Measurements from ENCODE around the gene AGAP1. TPM values are rescaled to one million over a fixed set of nuclear protein-coding genes. Genes with fewer than 3 reads are reported as not detected.

The AGAP1 gene
- total RNA-seq, 4 donors from 2014 or later = 23.4 to 46.5 (median 29.3) TPM

DNA sequence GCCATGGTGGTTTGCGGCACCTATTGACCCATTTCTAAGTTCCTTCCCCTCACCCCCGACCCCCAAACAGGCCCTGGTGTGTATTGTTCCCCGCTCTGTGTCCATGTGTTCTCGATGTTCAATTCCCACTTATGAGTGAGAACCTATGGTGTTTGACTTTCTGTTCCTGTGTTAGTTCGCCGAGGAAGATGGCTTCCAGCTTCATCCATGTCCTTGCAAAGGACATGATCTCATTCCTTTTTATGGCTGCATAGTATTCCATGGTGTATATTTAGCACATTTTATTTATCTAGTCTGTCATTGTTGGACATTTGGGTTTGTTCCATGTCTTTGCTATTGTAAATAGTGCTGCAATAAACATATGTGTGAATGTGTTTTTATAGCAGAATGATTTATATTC lies 490.7 kb downstream of the AGAP1 start:
- DNase-seq = no peak
- H3K27me3 ChIP-seq = no peaks in the 10 kb centered on the region
- no peaks in the 10 kb centered on the region for H3K9me3 ChIP-seq
- H3K4me3 ChIP-seq (replicated peaks in 1 of 3) = no peak overlapping the region
- H3K36me3 ChIP-seq = no peaks in the 10 kb centered on the region
- TF ChIP-seq POLR2A (IDR thresholded peaks at IDR 0.05) = no peak
- TF ChIP-seq, protein P1, sequence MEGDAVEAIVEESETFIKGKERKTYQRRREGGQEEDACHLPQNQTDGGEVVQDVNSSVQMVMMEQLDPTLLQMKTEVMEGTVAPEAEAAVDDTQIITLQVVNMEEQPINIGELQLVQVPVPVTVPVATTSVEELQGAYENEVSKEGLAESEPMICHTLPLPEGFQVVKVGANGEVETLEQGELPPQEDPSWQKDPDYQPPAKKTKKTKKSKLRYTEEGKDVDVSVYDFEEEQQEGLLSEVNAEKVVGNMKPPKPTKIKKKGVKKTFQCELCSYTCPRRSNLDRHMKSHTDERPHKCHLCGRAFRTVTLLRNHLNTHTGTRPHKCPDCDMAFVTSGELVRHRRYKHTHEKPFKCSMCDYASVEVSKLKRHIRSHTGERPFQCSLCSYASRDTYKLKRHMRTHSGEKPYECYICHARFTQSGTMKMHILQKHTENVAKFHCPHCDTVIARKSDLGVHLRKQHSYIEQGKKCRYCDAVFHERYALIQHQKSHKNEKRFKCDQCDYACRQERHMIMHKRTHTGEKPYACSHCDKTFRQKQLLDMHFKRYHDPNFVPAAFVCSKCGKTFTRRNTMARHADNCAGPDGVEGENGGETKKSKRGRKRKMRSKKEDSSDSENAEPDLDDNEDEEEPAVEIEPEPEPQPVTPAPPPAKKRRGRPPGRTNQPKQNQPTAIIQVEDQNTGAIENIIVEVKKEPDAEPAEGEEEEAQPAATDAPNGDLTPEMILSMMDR (IDR thresholded peaks at IDR 0.05) = no peak
- intact Hi-C loops (cut with DNase I) = no loop called here
- no peak overlapping the region for H3K27ac ChIP-seq
- peaks cover 14 to 22% of the 10 kb centered on the region in 2 donors for H3K4me1 ChIP-seq
- 94 to 97% methylated on average over 6 of the region's 6 CpGs for WGBS, 2 donors

DNA sequence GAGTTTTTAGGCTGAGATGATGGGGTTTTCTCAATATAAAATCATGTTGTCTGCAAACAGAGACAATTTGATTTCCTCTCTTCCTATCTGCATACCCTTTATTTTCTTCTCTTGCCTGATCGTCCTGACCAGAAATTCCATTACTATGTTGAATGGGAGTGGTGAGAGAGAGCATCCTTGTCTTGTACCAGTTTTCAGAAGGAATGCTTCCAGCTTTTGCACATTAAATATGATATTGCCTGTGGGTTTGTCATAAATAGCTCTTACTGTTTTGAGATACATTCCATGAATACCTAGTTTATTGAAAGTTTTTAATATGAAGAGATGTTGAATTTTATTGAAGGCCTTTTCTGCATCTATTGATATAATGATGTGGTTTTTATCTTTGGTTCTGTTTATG lies 492.5 kb downstream of the AGAP1 start:
- no peak for DNase-seq
- TF ChIP-seq, protein P1 (IDR thresholded peaks at IDR 0.05) = no peak
- Histone ChIP-seq H3K27me3 (no peaks in the 10 kb centered on the region), H3K4me3 (replicated peaks in 1 of 3) (no peak overlapping the region), H3K4me1 (peaks cover 24 to 30% of the 10 kb centered on the region in 2 donors), H3K9me3 (no peaks in the 10 kb centered on the region), H3K27ac (no peak overlapping the region), H3K36me3 (no peaks in the 10 kb centered on the region)
- intact Hi-C loops (cut with DNase I) = no loop called here
- 75 to 88% methylated on average over 1 of the region's 1 CpG for WGBS, 2 donors

DNA sequence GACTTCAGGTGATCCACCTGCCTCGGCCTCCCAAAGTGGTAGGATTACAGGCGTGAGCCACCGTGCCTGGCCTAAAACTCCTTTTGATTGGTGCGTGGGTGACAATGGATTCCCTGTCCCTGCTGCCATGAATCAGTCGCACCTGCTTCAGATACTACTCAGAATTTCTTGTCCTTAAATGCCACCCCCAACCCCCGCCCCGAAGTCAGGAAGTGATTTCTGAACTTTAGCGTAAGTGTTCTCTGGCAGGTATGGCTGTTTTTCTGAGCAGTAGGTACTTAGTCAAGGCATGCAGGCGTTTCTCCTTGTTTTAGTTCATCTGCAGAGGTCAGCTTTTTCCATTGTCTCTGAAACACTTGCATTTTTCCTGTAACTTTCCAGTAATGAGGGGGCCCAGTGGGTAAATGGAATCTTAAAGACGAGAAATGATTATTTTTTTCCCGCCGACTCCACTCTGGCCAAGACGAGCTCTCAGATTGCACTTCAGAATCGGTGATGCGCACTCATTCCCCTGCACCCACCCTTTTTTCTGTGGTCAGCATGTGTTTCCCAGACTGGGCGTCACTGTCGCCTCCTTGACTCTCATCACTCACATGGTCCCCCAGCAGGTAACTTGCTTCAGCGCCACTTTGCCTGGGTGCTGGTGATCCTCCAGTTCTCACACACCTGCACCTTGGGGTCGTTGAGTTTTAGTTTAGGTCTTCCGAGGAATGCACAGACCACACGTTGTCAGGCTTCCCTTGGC lies 494.6 kb downstream of the AGAP1 start:
- Histone ChIP-seq H3K27me3 (no peaks in the 10 kb centered on the region), H3K27ac (peak overlapping the region; percentile 74 to 87 (median 80)), H3K4me3 (replicated peaks in 1 of 3) (no peak overlapping the region), H3K36me3 (no peaks in the 10 kb centered on the region), H3K9me3 (no peaks in the 10 kb centered on the region), H3K4me1 (peaks cover 24 to 30% of the 10 kb centered on the region in 2 donors)
- TF ChIP-seq, protein P1 (IDR thresholded peaks at IDR 0.05) = no peak
- TF ChIP-seq POLR2A (IDR thresholded peaks at IDR 0.05) = peak in 1 of 2 donors; percentile 23
- DNase-seq = peak; percentile 81 to 82
- intact Hi-C loops (cut with DNase I) = no loop called here
- 52 to 54% methylated on average over 21 of the region's 21 CpGs for WGBS, 2 donors

DNA sequence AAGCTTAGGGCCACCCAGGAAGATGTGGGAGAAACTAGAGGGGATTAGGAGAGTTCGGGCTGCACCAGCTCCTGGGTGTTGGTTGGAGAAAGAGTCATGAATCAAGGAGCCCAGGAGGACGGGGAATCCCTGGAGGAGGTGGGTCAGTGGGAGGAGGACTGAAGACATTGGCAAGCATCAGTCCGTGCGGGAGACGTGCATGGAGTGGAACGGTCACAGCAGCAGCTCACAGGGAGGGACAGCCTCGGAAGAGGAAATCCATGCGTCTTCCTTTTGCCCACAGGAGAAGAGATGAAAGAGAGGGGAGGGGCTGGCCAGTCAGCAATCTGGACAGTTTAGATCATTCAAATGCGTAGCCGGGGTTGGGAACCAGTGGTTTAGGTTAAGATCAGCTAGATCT lies 495.7 kb downstream of the AGAP1 start:
- peak overlapping the region; percentile 74 to 87 (median 80) for H3K27ac ChIP-seq
- intact Hi-C loops (cut with DNase I) = no loop called here
- no peaks in the 10 kb centered on the region for H3K9me3 ChIP-seq
- DNase-seq = no peak
- 89 to 95% methylated on average over 10 of the region's 10 CpGs for WGBS, 2 donors
- no peaks in the 10 kb centered on the region for H3K27me3 ChIP-seq
- H3K4me3 ChIP-seq (replicated peaks in 1 of 3) = no peak overlapping the region
- H3K36me3 ChIP-seq = no peaks in the 10 kb centered on the region
- peaks cover 24 to 30% of the 10 kb centered on the region in 2 donors for H3K4me1 ChIP-seq
- TF ChIP-seq POLR2A (IDR thresholded peaks at IDR 0.05) = no peak
- TF ChIP-seq, protein P1 (IDR thresholded peaks at IDR 0.05) = no peak

DNA sequence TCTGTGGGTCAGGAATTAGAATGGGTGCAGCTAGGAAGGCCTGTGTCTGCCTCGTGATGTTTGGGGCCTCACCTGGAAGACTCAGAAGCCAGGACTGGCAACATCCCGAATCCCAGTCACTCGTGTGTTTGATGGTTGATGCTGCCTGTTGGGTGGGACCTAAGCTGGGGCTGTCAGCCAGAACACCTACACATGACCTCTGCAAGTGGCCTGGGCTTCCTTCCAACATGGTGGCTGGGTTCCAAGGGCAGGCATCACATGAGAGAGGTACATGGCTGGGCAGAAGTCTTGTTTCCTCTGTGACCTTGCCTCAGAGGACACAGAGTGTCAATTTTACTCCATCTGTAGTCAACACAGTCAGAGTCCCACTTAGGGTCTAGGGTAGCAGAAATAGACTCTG lies 496.5 kb downstream of the AGAP1 start:
- peak; percentile 84 to 87 for DNase-seq
- Histone ChIP-seq H3K36me3 (no peaks in the 10 kb centered on the region), H3K9me3 (no peaks in the 10 kb centered on the region), H3K4me3 (replicated peaks in 1 of 3) (no peak overlapping the region), H3K27me3 (no peaks in the 10 kb centered on the region), H3K27ac (peak overlapping the region; percentile 43 to 87 (median 80)), H3K4me1 (peaks cover 24 to 30% of the 10 kb centered on the region in 2 donors)
- 64 to 65% methylated on average over 3 of the region's 3 CpGs for WGBS, 2 donors
- TF ChIP-seq, protein P1 (IDR thresholded peaks at IDR 0.05) = no peak
- TF ChIP-seq POLR2A (IDR thresholded peaks at IDR 0.05) = no peak
- intact Hi-C loops (cut with DNase I) = no loop called here

Measured in thyroid gland (tissue), 4 donors.